Jurkat, Clone E6-1 (cell line): Measurements from ENCODE around the gene DIO2. TPM values are rescaled to one million over a fixed set of nuclear protein-coding genes. Genes with fewer than 3 reads are reported as not detected.

Experiments used
- DNase-seq: peaks from one replicate; pipeline ENCODE4 v3.0.0-alpha.2; 2011; ENCODE audit warnings: low read depth, low spot score
- H3K4me3 ChIP-seq: 2 replicates; pipeline ENCODE4 v1.5.1; 2011; ENCODE audit warnings: mild to moderate bottlenecking, low read length, control low read depth, moderate library complexity
- polyA plus RNA-seq: library from polyadenylated mRNA; unstranded; fragments of >200 nt; gene quantifications from one replicate; pipeline ENCODE4 v1.2.1, GENCODE V29; 2012; ENCODE audit warnings: missing spikeins; ENCODE audit not compliant: insufficient read length, insufficient read depth

The DIO2 gene
- not detected for polyA plus RNA-seq

GRCh38 chr14:80211153-80212022, at the start of gene DIO2:
DIO2 (minus strand) TSS chr14:80211504; CDS start chr14:80211472, 32 bp downstream.
- DNase-seq, result no peak
- no peak within 1 kb of the TSS for H3K4me3 ChIP-seq

GRCh38 chr14:80260645-80261044, 49.3 kb upstream of the DIO2 start:
- DNase-seq, result no peak

GRCh38 chr14:80239631-80240030, 28.3 kb upstream of the DIO2 start:
- DNase-seq, result no peak
- H3K4me3 ChIP-seq, result no peak overlapping the region

More at GRCh38 chr14:80260645-80261044, 49.3 kb upstream of the DIO2 start:
- no peak overlapping the region for H3K4me3 ChIP-seq

GRCh38 chr14:80237143-80237542, 25.8 kb upstream of the DIO2 start:
- no peak overlapping the region for H3K4me3 ChIP-seq
- DNase-seq, result no peak

- no peak for DNase-seq
- H3K4me3 ChIP-seq, result no peak overlapping the region
These were observed 22.3 kb upstream of the DIO2 start for GRCh38 chr14:80233470-80234089.

GRCh38 chr14:80231702-80232101, 20.4 kb upstream of the DIO2 start:
- no peak overlapping the region for H3K4me3 ChIP-seq
- no peak for DNase-seq

GRCh38 chr14:80223696-80224465, 12.6 kb upstream of the DIO2 start:
- H3K4me3 ChIP-seq, result no peak overlapping the region
- DNase-seq, result no peak

- DNase-seq, result no peak
- no peak overlapping the region for H3K4me3 ChIP-seq
These were observed 5.5 kb upstream of the DIO2 start for GRCh38 chr14:80216818-80217217.

- no peak overlapping the region for H3K4me3 ChIP-seq
- no peak for DNase-seq
These were observed 4.7 kb upstream of the DIO2 start for GRCh38 chr14:80215756-80216581.

- no peak for DNase-seq
- no peak overlapping the region for H3K4me3 ChIP-seq
These were observed 3.8 kb upstream of the DIO2 start for GRCh38 chr14:80215081-80215480.

GRCh38 chr14:80213602-80214001, 2.3 kb upstream of the DIO2 start:
- peak; percentile 45 for DNase-seq
- H3K4me3 ChIP-seq, result no peak overlapping the region

GRCh38 chr14:80212023-80212397, 706 bp upstream of the DIO2 start:
- DNase-seq, result no peak
- H3K4me3 ChIP-seq, result no peak overlapping the region

GRCh38 chr14:80208461-80208860, 2.8 kb downstream of the DIO2 start:
- DNase-seq, result no peak

GRCh38 chr14:80206351-80207080, 4.8 kb downstream of the DIO2 start:
- no peak for DNase-seq
- no peak overlapping the region for H3K4me3 ChIP-seq

More at GRCh38 chr14:80208461-80208860, 2.8 kb downstream of the DIO2 start:
- H3K4me3 ChIP-seq, result no peak overlapping the region

GRCh38 chr14:80202888-80203562, 8.3 kb downstream of the DIO2 start:
- DNase-seq, result peak; percentile 44
- H3K4me3 ChIP-seq, result no peak overlapping the region

- DNase-seq, result no peak
- no peak overlapping the region for H3K4me3 ChIP-seq
These were observed 11.2 kb downstream of the DIO2 start for GRCh38 chr14:80200093-80200492.

- DNase-seq, result no peak
- no peak overlapping the region for H3K4me3 ChIP-seq
These were observed 22.7 kb downstream of the DIO2 start for GRCh38 chr14:80188571-80188970.

- DNase-seq, result no peak
- no peak overlapping the region for H3K4me3 ChIP-seq
These were observed 25.0 kb downstream of the DIO2 start for GRCh38 chr14:80186301-80186800.
